ENCODE measurements around the gene NSD2. TPM values are rescaled to one million over a fixed set of nuclear protein-coding genes. Genes with fewer than 3 reads are reported as not detected.

The NSD2 gene
- total and polyA plus RNA-seq, 9 of the 15 experiments (the other 6 are each of a cell fraction or from before 2014, with no cell fraction given) = 6.4 to 126 (median 58.8) TPM

GRCh38 chr4:1851575-1852410 lies 19.4 kb upstream of the NSD2 start:
- Histone ChIP-seq H2AFZ (ENCODE audit: low read depth, low read length) (no peak overlapping the region), H3K36me3 (ENCODE audit: control insufficient read depth, insufficient read depth, low read length) (peaks cover 52% of the 10 kb centered on the region), H4K20me1 (replicated peaks; ENCODE audit: control insufficient read depth, insufficient read depth, low read length) (peaks cover 27% of the 10 kb centered on the region), H3K9me1 (ENCODE audit: control insufficient read depth, insufficient read depth, low read length) (peaks cover 11% of the 10 kb centered on the region), H3K9me3 (replicated peaks; ENCODE audit: control insufficient read depth, insufficient read depth, low read depth, low read length) (no peaks in the 10 kb centered on the region), H3K4me3 (no peak overlapping the region), H3K27me3 (ENCODE audit: control insufficient read depth in 2 of 2, insufficient read depth in 2 of 2, low read length in 2 of 2) (no peaks in the 10 kb centered on the region), H3K79me2 (ENCODE audit: control insufficient read depth, insufficient read depth, low read length) (peaks cover 86% of the 10 kb centered on the region), H3K9ac (ENCODE audit: insufficient read depth in 1 of 2, low read depth in 2 of 2, low read length in 2 of 2) (peak overlapping the region in 1 of 2 experiments; percentile 68; a peak in 2 of 4 replicates), H3K4me1 (replicated peaks in 1 of 2; ENCODE audit: control insufficient read depth in 2 of 2, insufficient read depth in 2 of 2, low read length in 2 of 2) (peaks cover 32 to 54% of the 10 kb centered on the region in 2 experiments), H3K27ac (ENCODE audit: extremely low read depth, low read depth, low read length) (peak overlapping the region; percentile 29; the same call in 1 of the 3 replicates), H3K4me2 (ENCODE audit: insufficient read depth, low read length) (no peak overlapping the region)
- peak in 1 of 4 experiments; percentile 27 for DNase-seq (ENCODE audit: extremely low read depth in 1 of 4, low spot score in 3 of 4)
- ChIA-PET CTCF (ENCODE audit: low intra/inter-chr PET ratio) (no interaction called here), POLR2A (interaction anchor here (0.6 to 1.2 kb wide), 3 partner anchors 8 to 118 kb away, joined by 3 to 4 read pairs (median 3); no protein-coding TSS in a partner anchor)
- intact Hi-C loops (cut with micrococcal nuclease) = no loop called here
- no peak for ATAC-seq
- BruUV-seq (replicated peaks) = no TSS peak
- in situ Hi-C loops (cut with MboI) = no loop called here
- 79% methylated on average over 13 of the region's 16 CpGs for WGBS (ENCODE audit: insufficient coverage, low coverage, missing lambda C conversion rate)
- TF ChIP-seq ZMIZ1 (IDR thresholded peaks at IDR 0.05; ENCODE audit: low read depth in 2 of 2, low read length in 2 of 2) (no peak), ZBTB33 (CRISPR knock-in tag; IDR thresholded peaks at IDR 0.05) (peak; percentile 46; the same call in 1 of the 2 replicates)
- no peak for FAIRE-seq

All from K562 (cell line).